Activated CD4-positive, alpha-beta T cell treated with anti-CD3 and anti-CD28 coated beads, Interleukin-2, amount 10 ng/mL, durations not matched to agents 7 days and 5 days (primary cell): ENCODE results near the gene SPRR4. TPM values are rescaled to one million over a fixed set of nuclear protein-coding genes. Genes with fewer than 3 reads are reported as not detected.

Source experiments
- CTCF ChIA-PET: fragments of 350-600 bp; sonication (Branson Sonifier 250); formaldehyde crosslinking; loops from one replicate; lab custom pipeline; 2021; ENCODE audit warnings: antibody characterized with exemption; lab: Charles Lee
- POLR2A ChIA-PET: fragments of 350-600 bp; sonication (Branson Sonifier 250); formaldehyde crosslinking; loops from one replicate; lab custom pipeline; 2021; ENCODE audit warnings: antibody characterized with exemption; lab: Charles Lee
- DNase-seq: peaks from one replicate; pipeline ENCODE4 v3.0.0-alpha.2; 2020
- H3K27ac Mint-ChIP-seq: one replicate; pipeline ENCODE4 v1.8.0; 2021; ENCODE audit warnings: mild to moderate bottlenecking, moderate library complexity, mixed read lengths
- H3K27me3 Mint-ChIP-seq: one replicate; pipeline ENCODE4 v1.8.0; 2021; ENCODE audit warnings: mixed read lengths
- H3K36me3 Mint-ChIP-seq: one replicate; pipeline ENCODE4 v1.8.0; 2021; ENCODE audit warnings: low read depth, mixed read lengths
- H3K4me1 Mint-ChIP-seq: one replicate; pipeline ENCODE4 v1.8.0; 2021; ENCODE audit warnings: mixed read lengths
- H3K4me3 Mint-ChIP-seq: one replicate; pipeline ENCODE4 v1.8.0; 2021; ENCODE audit warnings: mild to moderate bottlenecking, moderate library complexity, mixed read lengths
- H3K9me3 Mint-ChIP-seq: one replicate; pipeline ENCODE4 v1.8.0; 2021; ENCODE audit warnings: mixed read lengths
- total RNA-seq, 2 experiments: library from RNA; stranded (reverse); gene quantifications; one replicate each; pipeline ENCODE4 v1.2.3, GENCODE V29; 2021

The SPRR4 gene
- total RNA-seq, 2 experiments from 2014 or later = not detected

DNA sequence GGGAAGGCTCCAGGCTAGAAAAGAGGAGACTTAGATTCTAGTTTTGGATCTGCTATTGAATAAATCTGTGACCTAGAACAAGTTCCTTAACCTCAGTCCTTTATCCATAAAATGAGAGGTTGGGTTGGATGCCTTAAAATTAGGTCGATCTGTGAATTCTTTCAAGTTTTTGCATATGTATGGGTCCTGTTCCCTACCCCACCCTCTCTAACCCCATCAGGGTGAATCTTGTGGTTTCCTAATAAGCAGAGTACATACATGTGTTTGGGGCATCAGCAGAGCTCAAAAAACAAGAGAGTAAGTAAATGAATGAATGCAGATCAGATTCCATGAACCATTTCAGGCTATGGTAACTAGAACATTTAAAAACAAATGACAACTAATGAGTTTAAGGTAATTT is 6.2 kb downstream of the SPRR4 start:
- Mint-ChIP-seq H3K27ac (no peak overlapping the region), H3K4me3 (no peak overlapping the region), H3K9me3 (no peaks in the 10 kb centered on the region), H3K36me3 (no peaks in the 10 kb centered on the region), H3K4me1 (no peaks in the 10 kb centered on the region), H3K27me3 (peaks cover 16% of the 10 kb centered on the region)
- DNase-seq = no peak
- ChIA-PET CTCF (no interaction called here), POLR2A (no interaction called here)

DNA sequence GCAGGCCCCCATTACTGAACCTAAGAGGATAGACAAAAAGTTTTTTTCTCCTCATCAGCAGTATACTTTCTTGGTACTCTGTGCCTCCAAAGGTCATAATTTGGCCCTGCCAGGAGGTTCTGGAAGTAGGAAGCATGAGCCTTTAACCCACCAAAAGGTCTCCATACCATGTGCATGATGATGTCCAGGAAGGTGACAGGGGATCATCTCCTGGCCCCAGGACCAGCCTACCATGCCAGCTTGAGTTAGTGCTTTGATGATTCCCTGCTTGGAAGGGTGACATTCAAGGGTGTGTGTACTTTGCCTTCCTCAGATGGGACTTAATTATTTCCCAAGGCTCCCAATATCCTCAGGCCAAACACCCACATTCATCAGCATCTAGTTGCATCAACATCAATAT is 7.2 kb downstream of the SPRR4 start:
- H3K9me3 Mint-ChIP-seq = no peaks in the 10 kb centered on the region
- CTCF ChIA-PET = no interaction called here
- H3K27ac Mint-ChIP-seq = no peak overlapping the region
- peaks cover 16% of the 10 kb centered on the region for H3K27me3 Mint-ChIP-seq
- DNase-seq = no peak
- H3K4me3 Mint-ChIP-seq = no peak overlapping the region
- no peaks in the 10 kb centered on the region for H3K36me3 Mint-ChIP-seq
- POLR2A ChIA-PET = no interaction called here
- H3K4me1 Mint-ChIP-seq = no peaks in the 10 kb centered on the region

DNA sequence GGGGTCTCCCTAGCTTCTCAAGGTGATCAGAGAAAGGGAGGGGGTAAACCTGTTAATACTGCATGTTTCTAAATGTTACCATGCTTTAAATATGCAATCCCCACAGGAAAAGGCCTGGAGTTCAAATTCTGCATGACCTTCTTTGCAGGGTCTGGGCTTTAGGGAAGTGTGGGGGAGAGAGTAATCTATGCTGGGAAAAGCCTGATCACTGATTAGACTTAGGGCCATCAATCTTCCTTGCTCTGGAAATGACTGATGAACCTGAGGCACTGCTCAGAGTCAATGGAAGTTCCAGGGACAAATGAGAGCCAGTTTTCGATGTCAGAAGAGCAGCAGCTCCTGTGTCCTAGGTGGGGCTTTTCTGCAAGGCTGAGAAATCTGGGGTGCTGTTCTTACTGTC is 10.2 kb downstream of the SPRR4 start:
- peaks cover 23% of the 10 kb centered on the region for H3K27me3 Mint-ChIP-seq
- DNase-seq = no peak
- H3K9me3 Mint-ChIP-seq = no peaks in the 10 kb centered on the region
- H3K4me1 Mint-ChIP-seq = no peaks in the 10 kb centered on the region
- H3K4me3 Mint-ChIP-seq = no peak overlapping the region
- ChIA-PET POLR2A (no interaction called here), CTCF (no interaction called here)
- no peak overlapping the region for H3K27ac Mint-ChIP-seq
- no peaks in the 10 kb centered on the region for H3K36me3 Mint-ChIP-seq

DNA sequence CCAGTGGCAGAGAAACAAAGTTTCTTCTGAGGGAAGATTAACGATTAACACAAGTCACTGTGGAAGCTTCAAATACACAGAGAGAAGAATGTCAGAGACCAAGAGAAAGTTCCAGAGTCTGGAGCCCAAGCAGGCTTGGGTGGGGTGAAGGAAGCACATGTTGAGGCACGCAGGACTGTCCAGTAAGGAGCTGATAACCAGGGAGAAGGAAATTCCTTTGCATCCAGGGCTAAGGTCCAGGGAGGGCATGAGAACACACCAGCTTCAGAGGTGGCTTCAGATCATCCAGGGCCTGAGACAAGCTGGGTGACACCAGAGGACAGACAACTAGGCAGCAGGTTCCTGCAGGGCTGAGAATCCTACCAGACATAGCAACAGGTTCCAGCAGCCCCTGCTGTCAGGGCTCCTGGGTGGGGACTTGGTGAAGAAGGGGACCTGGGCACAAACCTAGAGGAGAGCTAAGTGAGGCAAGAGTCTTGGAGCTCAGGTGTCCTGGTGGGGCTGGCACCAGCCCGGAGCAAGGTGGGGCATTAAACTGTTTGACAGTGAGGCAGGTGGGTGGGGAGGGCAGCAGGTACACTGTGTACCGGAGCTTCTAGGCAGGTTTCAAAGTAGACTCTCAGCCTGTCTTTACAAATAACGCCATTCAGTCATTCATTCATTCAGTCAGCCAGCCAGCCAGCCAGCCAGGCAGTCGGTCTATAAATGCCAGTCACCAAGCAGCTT is 10.9 kb downstream of the SPRR4 start:
- no peak overlapping the region for H3K4me3 Mint-ChIP-seq
- H3K9me3 Mint-ChIP-seq = no peaks in the 10 kb centered on the region
- no peak overlapping the region for H3K27ac Mint-ChIP-seq
- ChIA-PET CTCF (no interaction called here), POLR2A (no interaction called here)
- H3K4me1 Mint-ChIP-seq = no peaks in the 10 kb centered on the region
- H3K27me3 Mint-ChIP-seq = peaks cover 26% of the 10 kb centered on the region
- DNase-seq = no peak
- H3K36me3 Mint-ChIP-seq = no peaks in the 10 kb centered on the region

DNA sequence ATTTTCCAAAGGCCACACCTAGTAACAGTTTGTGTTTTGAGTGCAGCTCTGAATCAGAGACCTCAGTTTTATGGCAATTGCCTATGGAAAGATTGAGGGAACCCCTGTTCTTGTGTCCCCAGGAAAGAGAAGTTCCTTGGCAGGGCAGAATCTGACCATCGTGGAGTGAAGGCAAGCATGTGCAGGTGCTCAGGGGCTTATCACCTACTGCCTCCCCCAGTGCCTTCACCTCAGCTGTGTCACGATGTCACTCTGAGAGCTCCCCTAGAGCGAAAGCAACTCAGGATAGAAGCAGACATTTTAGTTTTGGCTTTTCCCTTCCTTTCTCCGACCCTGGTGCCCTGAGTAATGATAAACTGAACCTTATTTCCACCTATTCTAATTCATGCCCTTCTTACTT is 11.6 kb downstream of the SPRR4 start:
- Mint-ChIP-seq H3K4me1 (no peaks in the 10 kb centered on the region), H3K27me3 (peaks cover 25% of the 10 kb centered on the region), H3K9me3 (no peaks in the 10 kb centered on the region), H3K27ac (no peak overlapping the region), H3K4me3 (no peak overlapping the region), H3K36me3 (no peaks in the 10 kb centered on the region)
- DNase-seq = no peak
- ChIA-PET POLR2A (no interaction called here), CTCF (no interaction called here)

DNA sequence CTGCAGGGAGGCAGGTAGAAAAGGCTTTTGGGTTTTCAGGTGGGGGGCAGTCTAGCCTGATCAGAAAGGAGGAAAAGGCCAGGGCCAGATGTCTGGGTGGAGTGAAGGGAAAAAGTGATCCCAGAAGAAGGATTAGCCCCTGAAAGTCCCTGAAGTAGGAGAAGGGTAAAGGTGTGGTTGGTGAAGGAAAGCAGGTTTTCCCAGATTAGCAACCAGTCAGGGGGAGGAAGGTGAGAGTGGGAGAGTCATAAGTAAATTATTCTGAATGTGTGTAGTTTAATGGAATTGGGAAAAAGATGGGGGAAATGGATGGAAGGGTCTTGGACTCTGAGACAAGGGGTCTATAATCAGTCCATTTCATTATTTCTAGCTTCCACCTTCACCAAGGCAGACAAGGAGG is 12.8 kb downstream of the SPRR4 start:
- no peaks in the 10 kb centered on the region for H3K36me3 Mint-ChIP-seq
- CTCF ChIA-PET = no interaction called here
- POLR2A ChIA-PET = no interaction called here
- H3K27me3 Mint-ChIP-seq = peaks cover 33% of the 10 kb centered on the region
- H3K9me3 Mint-ChIP-seq = no peaks in the 10 kb centered on the region
- DNase-seq = no peak
- H3K27ac Mint-ChIP-seq = no peak overlapping the region
- no peaks in the 10 kb centered on the region for H3K4me1 Mint-ChIP-seq
- H3K4me3 Mint-ChIP-seq = no peak overlapping the region

DNA sequence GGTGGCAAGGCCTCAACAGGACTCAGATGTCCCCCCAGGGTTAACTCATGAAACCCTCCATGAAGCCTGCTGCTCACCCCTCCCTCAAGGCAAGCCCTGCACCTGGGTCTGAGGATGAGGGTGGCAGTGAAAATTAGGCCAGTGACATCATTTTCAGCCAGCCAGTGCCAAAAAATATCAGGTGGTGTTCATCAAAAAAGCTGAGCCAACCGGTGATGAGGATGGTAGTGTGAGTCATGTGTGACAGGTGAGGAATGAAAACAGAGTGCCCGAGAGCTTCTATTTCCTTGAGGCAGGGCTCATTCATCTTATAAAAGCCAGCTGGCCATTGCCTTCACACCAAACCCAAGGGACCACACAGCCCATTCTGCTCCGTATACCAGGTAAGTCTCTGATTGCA is 13.3 kb downstream of the SPRR4 start, which contains the start of gene SPRR1A:
Gene SPRR1A (plus strand): TSS at position 339 of the 400 bp plus-strand sequence. CDS start 1,150 bp downstream, outside the sequence.
- no peaks in the 10 kb centered on the region for H3K9me3 Mint-ChIP-seq
- no peak within 1 kb of the TSS for H3K27ac Mint-ChIP-seq
- DNase-seq = no peak
- H3K4me1 Mint-ChIP-seq = no peaks in the 10 kb centered on the region
- H3K4me3 Mint-ChIP-seq = no peak within 1 kb of the TSS
- CTCF ChIA-PET = no interaction called here
- POLR2A ChIA-PET = no interaction called here
- peaks cover 35% of the 10 kb centered on the region for H3K27me3 Mint-ChIP-seq
- H3K36me3 Mint-ChIP-seq = no peaks in the 10 kb centered on the region

DNA sequence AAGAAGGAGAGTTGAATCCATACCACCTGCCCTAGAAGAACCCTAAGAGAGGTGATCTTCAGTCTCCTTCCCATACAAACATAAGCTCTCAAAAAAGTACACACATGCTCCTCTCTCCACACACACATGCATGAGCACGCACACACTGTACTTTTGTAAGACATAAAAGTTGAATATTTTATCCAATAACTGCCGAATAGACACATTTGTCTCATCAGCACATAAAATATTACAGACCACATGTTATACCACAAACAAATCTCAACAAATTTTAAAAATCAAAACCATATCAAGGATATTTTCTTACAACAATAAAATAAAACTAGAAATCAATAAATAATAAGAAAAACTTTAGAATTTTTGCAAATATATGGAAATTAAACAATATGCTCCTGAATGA is 16.1 kb downstream of the SPRR4 start:
- Mint-ChIP-seq H3K27ac (no peak overlapping the region), H3K9me3 (no peaks in the 10 kb centered on the region), H3K36me3 (no peaks in the 10 kb centered on the region), H3K4me1 (no peaks in the 10 kb centered on the region), H3K27me3 (peaks cover 36% of the 10 kb centered on the region), H3K4me3 (no peak overlapping the region)
- DNase-seq = no peak
- CTCF ChIA-PET = no interaction called here
- POLR2A ChIA-PET = no interaction called here

DNA sequence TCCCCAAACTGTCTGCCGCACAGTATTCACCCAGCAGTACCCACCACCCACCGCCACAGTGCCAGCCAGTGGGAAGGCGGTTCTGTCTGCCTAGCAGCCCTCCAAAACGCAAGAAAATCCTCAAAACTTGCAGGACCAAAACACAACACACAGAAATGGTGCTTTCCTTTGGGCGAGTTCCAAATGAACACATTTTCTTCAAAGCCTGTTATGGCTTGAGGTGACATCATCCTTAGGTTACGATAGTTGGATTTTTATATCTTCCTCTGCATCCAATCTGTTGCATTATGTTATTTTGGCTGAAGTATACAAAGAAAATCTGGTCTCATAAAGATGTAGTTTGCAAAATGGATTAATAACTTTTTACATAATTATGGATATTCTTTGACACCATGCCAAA is 22.7 kb downstream of the SPRR4 start:
- ChIA-PET CTCF (no interaction called here), POLR2A (no interaction called here)
- Mint-ChIP-seq H3K9me3 (no peaks in the 10 kb centered on the region), H3K4me1 (no peaks in the 10 kb centered on the region), H3K27ac (no peak overlapping the region), H3K4me3 (no peak overlapping the region), H3K36me3 (no peaks in the 10 kb centered on the region), H3K27me3 (peaks cover 29% of the 10 kb centered on the region)
- no peak for DNase-seq

DNA sequence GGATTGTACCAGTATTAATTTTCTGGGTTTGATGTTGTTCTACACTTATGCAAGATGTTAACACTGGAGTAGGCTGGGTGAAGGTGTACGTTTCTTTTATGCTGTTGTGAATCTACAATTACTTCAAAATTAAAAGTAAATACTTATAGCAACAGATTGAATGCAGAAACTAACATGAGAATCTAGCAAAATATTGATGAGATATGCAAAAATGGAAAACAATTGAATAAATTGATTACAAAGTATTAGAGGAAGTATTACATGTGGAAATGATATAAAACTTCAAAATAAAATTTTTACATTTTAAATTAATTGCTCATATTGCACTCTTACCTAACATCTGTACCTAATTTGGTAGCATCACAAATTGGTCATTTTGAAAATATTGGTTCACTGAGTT is 25.4 kb downstream of the SPRR4 start:
- Mint-ChIP-seq H3K27ac (no peak overlapping the region), H3K27me3 (peaks cover 21% of the 10 kb centered on the region), H3K4me1 (no peaks in the 10 kb centered on the region), H3K36me3 (no peaks in the 10 kb centered on the region), H3K4me3 (no peak overlapping the region), H3K9me3 (no peaks in the 10 kb centered on the region)
- no peak for DNase-seq
- ChIA-PET CTCF (no interaction called here), POLR2A (no interaction called here)

DNA sequence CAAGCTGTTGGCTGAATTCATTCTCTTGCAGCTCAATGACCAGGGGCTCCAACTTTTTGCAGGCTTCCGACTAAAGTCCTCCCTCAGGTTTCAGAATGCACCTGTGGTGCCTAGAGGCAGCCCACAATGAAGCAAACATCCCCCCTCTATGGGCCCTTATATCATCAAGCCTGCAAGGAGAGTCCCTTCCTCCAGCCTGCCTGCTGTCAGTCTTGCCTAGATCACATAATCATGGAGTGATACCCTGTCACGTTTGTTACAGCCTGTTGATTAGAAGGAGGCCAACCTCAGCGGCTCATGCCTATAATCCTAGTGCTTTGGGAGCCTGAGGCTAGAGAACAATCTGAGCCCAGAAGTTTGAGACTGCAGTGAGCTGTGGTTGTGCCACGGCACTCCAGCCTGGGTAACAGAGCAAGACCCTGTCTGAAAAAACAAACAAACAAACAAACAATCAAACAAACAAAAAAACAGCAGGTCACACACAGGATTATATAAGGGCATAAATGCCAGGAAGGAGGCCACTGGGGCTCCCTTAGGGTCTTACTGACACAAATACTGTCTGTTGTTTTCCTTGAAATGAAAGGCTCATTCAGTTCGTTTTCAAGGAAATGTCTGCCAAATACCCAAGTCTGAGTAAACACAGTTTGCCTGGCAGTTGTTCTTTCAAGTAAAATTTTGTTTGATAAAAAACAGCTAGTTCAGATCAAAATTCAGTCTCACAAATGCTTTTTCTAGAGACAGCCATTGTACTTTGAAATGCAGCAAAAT is 26.4 kb downstream of the SPRR4 start:
- H3K36me3 Mint-ChIP-seq = no peaks in the 10 kb centered on the region

DNA sequence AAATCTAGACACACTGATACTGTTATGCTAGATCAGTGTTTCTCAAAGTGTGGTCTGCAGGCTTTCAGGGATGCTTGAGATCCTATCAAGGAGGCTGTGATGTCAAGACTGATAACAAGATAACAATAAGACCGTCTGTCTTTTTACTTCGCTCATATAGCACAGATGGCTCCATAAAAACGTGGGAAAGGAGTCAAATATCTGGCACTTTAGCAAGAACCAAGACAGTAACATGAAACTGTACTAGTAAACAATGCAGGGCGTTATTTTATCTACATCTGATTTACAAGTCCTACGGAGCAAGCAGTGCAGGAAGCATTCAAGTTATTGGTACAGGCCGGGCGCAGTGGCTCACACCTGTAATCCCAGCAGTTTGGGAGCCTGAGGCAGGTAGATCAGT is 27.5 kb downstream of the SPRR4 start:
- ChIA-PET CTCF (no interaction called here), POLR2A (no interaction called here)
- Mint-ChIP-seq H3K27me3 (peaks cover 19% of the 10 kb centered on the region), H3K27ac (no peak overlapping the region), H3K9me3 (no peaks in the 10 kb centered on the region), H3K4me3 (no peak overlapping the region), H3K4me1 (no peaks in the 10 kb centered on the region), H3K36me3 (no peaks in the 10 kb centered on the region)
- no peak for DNase-seq

More for the DNA sequence above, 26.4 kb downstream of the SPRR4 start:
- Mint-ChIP-seq H3K27me3 (peaks cover 19% of the 10 kb centered on the region), H3K4me1 (no peaks in the 10 kb centered on the region), H3K27ac (no peak overlapping the region), H3K4me3 (no peak overlapping the region), H3K9me3 (no peaks in the 10 kb centered on the region)
- POLR2A ChIA-PET = no interaction called here
- DNase-seq = no peak
- CTCF ChIA-PET = no interaction called here

DNA sequence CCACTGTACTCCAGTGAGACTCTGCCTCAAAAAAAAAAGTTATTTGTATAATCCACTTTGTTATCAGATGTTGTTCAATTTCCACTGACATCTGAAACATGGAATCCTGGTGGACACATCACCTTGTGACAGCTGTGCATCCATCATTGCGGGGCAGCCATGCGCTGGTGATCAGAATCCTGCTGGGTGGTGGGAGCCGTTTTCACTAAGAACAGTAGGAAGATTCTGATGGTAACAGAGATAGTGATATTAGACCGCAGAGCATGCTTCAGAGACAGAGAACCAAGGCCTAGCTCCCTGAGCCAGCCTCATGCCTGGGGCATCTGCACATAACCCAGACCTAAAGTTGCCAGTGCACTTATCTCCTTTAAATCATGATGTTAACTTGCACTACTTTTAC is 28.0 kb downstream of the SPRR4 start:
- H3K27ac Mint-ChIP-seq = no peak overlapping the region
- no peak for DNase-seq
- no peaks in the 10 kb centered on the region for H3K9me3 Mint-ChIP-seq
- ChIA-PET POLR2A (no interaction called here), CTCF (no interaction called here)
- no peaks in the 10 kb centered on the region for H3K4me1 Mint-ChIP-seq
- H3K36me3 Mint-ChIP-seq = no peaks in the 10 kb centered on the region
- H3K4me3 Mint-ChIP-seq = no peak overlapping the region
- peaks cover 19% of the 10 kb centered on the region for H3K27me3 Mint-ChIP-seq
